ENCODE results near the gene IFT80. TPM values are rescaled to one million over a fixed set of nuclear protein-coding genes. Genes with fewer than 3 reads are reported as not detected.

IFT80 gene
- total RNA-seq: 10 to 100 TPM in 1 of 2 experiments, 1 to 10 TPM in 1; 9.2 to 10.4 TPM

GRCh38 chr3:160399125-160400029 lies at the start of gene IFT80, which contains the start of gene SMC4:
IFT80 (minus strand) TSS chr3:160399225; CDS start chr3:160384600, 14,625 bp downstream.
SMC4 (plus strand) TSS chr3:160399650; CDS start chr3:160400827, 1,177 bp downstream.
- intact Hi-C loops (cut with micrococcal nuclease): loop anchor here (5.0 kb wide), 1 partner anchor 43 kb away; no protein-coding TSS in a partner anchor
- H3K36me3 Mint-ChIP-seq (ENCODE audit: low read depth): peaks cover 41% of the 10 kb centered on the region
- DNase-seq (peak; percentile 97), ATAC-seq (peak; percentile 97)
- peak within 1 kb of the TSS; percentile 99 for H3K27ac Mint-ChIP-seq
- CTCF ChIA-PET: interaction anchor here (1.8 kb wide), 1 partner anchor 14 kb away, joined by 6 read pairs; no protein-coding TSS in a partner anchor
- POLR2A ChIA-PET: interaction anchor here (0.5 to 2.2 kb wide), 18 partner anchors 9 to 510 kb away, joined by 3 to 28 read pairs (median 4); partner anchors contain the start of gene TRIM59
- peaks cover 6% of the 10 kb centered on the region for H3K27me3 Mint-ChIP-seq
- TF ChIP-seq, protein P1, sequence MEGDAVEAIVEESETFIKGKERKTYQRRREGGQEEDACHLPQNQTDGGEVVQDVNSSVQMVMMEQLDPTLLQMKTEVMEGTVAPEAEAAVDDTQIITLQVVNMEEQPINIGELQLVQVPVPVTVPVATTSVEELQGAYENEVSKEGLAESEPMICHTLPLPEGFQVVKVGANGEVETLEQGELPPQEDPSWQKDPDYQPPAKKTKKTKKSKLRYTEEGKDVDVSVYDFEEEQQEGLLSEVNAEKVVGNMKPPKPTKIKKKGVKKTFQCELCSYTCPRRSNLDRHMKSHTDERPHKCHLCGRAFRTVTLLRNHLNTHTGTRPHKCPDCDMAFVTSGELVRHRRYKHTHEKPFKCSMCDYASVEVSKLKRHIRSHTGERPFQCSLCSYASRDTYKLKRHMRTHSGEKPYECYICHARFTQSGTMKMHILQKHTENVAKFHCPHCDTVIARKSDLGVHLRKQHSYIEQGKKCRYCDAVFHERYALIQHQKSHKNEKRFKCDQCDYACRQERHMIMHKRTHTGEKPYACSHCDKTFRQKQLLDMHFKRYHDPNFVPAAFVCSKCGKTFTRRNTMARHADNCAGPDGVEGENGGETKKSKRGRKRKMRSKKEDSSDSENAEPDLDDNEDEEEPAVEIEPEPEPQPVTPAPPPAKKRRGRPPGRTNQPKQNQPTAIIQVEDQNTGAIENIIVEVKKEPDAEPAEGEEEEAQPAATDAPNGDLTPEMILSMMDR (IDR thresholded peaks at IDR 0.05): no peak
- H3K4me1 Mint-ChIP-seq (ENCODE audit: low read depth): peaks cover 22% of the 10 kb centered on the region
- no peaks in the 10 kb centered on the region for H3K9me3 Mint-ChIP-seq
- H3K4me3 Mint-ChIP-seq: peak within 1 kb of the TSS; percentile 95

DNA sequence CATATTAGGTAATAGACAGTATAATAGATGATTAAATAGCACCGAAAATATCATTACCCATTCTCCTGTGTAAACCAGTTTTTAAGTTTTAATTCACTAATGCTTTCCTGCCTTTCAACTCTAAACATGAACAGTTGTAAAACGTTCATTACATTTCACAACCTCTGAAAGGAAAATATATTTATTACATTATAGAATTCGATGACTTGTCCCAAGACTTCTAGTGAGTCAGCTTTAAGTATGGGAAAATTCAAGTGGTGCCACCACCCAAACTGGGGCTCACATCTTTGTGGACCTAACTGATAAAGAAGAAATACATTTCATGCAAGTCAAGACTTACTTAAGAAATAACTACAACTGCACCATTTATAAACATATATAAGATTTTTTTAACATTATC lies 48.5 kb upstream of the IFT80 start:
- no peaks in the 10 kb centered on the region for H3K27me3 Mint-ChIP-seq
- ChIA-PET CTCF (interaction anchor here (1.2 kb wide), 1 partner anchor 28 kb away, joined by 3 read pairs; no protein-coding TSS in a partner anchor), POLR2A (interaction anchor here (1.8 kb wide), 1 partner anchor 11 kb away, joined by 5 read pairs; no protein-coding TSS in a partner anchor)
- peaks cover 2% of the 10 kb centered on the region for H3K9me3 Mint-ChIP-seq
- DNase-seq (no peak), ATAC-seq (no peak)
- peaks cover 38% of the 10 kb centered on the region for H3K36me3 Mint-ChIP-seq (ENCODE audit: low read depth)
- H3K27ac Mint-ChIP-seq: no peak overlapping the region
- TF ChIP-seq, protein P1 (IDR thresholded peaks at IDR 0.05): no peak
- peak overlapping the region; percentile 21 for H3K4me3 Mint-ChIP-seq
- H3K4me1 Mint-ChIP-seq (ENCODE audit: low read depth): peaks cover 29% of the 10 kb centered on the region
- intact Hi-C loops (cut with micrococcal nuclease): loop anchor here (5.0 kb wide), 2 partner anchors 40 to 310 kb away; partner anchors contain the start of gene PPM1L

DNA sequence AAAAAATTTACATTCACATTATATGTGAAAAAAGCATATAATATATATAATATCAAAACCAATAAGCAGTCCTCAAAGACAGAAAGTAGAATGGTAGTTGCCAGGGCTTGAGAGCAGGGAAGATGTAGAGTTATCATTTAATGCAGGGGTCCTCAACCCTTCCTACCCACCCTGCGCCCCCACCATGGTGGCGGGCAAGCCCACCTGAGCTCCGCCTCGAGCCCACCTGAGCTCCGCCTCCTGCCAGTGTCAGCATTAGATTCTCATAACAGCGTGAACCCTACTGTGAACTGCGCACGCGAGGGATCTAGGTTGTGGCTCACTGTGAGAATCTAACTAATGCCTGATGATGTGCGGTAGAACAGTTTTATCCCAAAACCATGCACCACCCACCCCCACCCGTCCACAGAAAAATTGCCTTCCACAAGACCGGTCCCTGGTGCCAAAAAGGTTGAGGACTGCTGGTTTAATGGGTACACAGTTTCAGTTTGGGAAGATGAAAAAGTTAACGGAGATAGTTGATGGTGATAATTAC lies 47.6 kb upstream of the IFT80 start:
- ATAC-seq: no peak
- Mint-ChIP-seq H3K36me3 (ENCODE audit: low read depth) (peaks cover 44% of the 10 kb centered on the region), H3K4me3 (peak overlapping the region; percentile 27), H3K27ac (no peak overlapping the region), H3K9me3 (peaks cover 2% of the 10 kb centered on the region), H3K4me1 (ENCODE audit: low read depth) (peaks cover 34% of the 10 kb centered on the region), H3K27me3 (no peaks in the 10 kb centered on the region)
- no peak for DNase-seq
- TF ChIP-seq, protein P1 (IDR thresholded peaks at IDR 0.05): no peak
- ChIA-PET CTCF (no interaction called here), POLR2A (interaction anchor here (1.4 to 1.8 kb wide), 2 partner anchors 10 to 45 kb away, joined by 5 read pairs; no protein-coding TSS in a partner anchor)
- intact Hi-C loops (cut with micrococcal nuclease): loop anchor here (5.0 kb wide), 2 partner anchors 41 to 311 kb away; partner anchors contain the start of gene PPM1L

DNA sequence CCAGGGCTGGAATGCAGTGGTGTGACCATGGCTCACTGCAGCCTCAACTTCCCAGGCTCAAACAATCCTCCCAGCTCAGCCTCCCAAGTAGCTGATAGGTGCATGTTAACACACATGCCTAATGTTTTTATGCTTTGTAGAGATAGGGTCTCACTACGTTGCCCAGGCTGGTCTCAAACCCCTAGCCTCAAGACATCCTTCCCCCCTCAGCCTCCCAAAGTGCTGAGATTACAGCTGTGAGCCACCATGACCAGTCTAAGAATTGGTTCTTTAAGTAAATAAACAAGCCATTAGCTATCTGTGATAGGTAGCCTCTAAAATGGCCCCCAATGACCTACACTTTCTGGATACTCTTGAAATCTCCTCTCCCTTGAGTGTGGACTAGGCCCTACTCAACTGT lies 46.8 kb upstream of the IFT80 start:
- intact Hi-C loops (cut with micrococcal nuclease): loop anchor here (5.0 kb wide), 2 partner anchors 41 to 311 kb away; partner anchors contain the start of gene PPM1L
- Mint-ChIP-seq H3K36me3 (ENCODE audit: low read depth) (peaks cover 45% of the 10 kb centered on the region), H3K4me1 (ENCODE audit: low read depth) (peaks cover 34% of the 10 kb centered on the region), H3K4me3 (no peak overlapping the region), H3K9me3 (peaks cover 2% of the 10 kb centered on the region), H3K27me3 (no peaks in the 10 kb centered on the region), H3K27ac (no peak overlapping the region)
- ATAC-seq: no peak
- no peak for DNase-seq
- ChIA-PET CTCF (no interaction called here), POLR2A (interaction anchor here (1.4 kb wide), 1 partner anchor 44 kb away, joined by 5 read pairs; no protein-coding TSS in a partner anchor)
- TF ChIP-seq, protein P1 (IDR thresholded peaks at IDR 0.05): no peak

Data from activated CD8-positive, alpha-beta T cell treated with anti-CD3 and anti-CD28 coated beads for 36 hours (primary cell).